K562 (cell line): Measurements from ENCODE around the gene HEMK1.

ENCODE experiments used
- HDAC3 ChIP-seq: fragments of 450-650 bp; IDR thresholded peaks from 2 replicates; pipeline ENCODE4 v1.6.1; 2018; ENCODE audit warnings: borderline replicate concordance, mild to moderate bottlenecking, moderate library complexity; ENCODE audit not compliant: partially characterized antibody
- ZNF121 ChIP-seq: sonication (generic); formaldehyde crosslinking; conservative IDR thresholded peaks from 2 replicates; pipeline ENCODE4 v1.8.0; 2022; ENCODE audit warnings: missing genetic modification reagents
- ZNF274 ChIP-seq: IDR thresholded peaks from 2 replicates; pipeline ENCODE4 v1.6.1; 2011; ENCODE audit warnings: low read depth, mild to moderate bottlenecking, low read length, moderate library complexity, borderline replicate concordance
- TF ChIP-seq, protein P1 (sequence below): sonication (generic); formaldehyde crosslinking; IDR thresholded peaks from 2 replicates; pipeline ENCODE4 v1.8.1; 2023; ENCODE audit warnings: mild to moderate bottlenecking, missing genetic modification reagents

DNA sequence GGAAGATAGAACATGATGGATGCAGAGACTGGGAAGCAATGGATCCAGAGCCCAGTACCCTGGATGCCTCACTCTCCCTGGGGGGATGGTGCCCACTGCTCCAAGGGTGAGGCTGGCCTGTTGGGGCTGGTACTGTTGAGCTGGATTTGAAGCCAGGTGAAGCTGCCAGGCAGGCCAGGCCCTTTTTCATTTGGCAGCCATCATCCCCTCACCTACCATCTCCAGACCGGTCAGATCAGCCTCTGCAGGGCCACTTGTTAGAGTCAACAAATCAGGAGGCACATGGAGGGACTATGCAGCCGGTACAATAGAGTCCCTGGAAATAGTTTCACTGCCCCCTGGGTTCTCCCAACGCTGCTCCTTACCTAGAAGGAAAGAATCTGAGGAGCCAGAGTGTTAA is 53.6 kb downstream of the HEMK1 start:
- TF ChIP-seq ZNF121 (no peak), HDAC3 (no peak), ZNF274 (no peak)
- TF ChIP-seq, protein P1, sequence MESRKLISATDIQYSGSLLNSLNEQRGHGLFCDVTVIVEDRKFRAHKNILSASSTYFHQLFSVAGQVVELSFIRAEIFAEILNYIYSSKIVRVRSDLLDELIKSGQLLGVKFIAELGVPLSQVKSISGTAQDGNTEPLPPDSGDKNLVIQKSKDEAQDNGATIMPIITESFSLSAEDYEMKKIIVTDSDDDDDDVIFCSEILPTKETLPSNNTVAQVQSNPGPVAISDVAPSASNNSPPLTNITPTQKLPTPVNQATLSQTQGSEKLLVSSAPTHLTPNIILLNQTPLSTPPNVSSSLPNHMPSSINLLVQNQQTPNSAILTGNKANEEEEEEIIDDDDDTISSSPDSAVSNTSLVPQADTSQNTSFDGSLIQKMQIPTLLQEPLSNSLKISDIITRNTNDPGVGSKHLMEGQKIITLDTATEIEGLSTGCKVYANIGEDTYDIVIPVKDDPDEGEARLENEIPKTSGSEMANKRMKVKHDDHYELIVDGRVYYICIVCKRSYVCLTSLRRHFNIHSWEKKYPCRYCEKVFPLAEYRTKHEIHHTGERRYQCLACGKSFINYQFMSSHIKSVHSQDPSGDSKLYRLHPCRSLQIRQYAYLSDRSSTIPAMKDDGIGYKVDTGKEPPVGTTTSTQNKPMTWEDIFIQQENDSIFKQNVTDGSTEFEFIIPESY (CRISPR knock-in tag), result no peak
